ENCODE results near the gene PTGES. TPM values are rescaled to one million over a fixed set of nuclear protein-coding genes. Genes with fewer than 3 reads are reported as not detected.
A peak's percentile ranks its signal among the peaks of the same experiment; 100 is the strongest.

The PTGES gene
- total RNA-seq, 1 donor from 2014 or later = 2.1 TPM

GRCh38 chr9:129737479-129738274 is 15.2 kb downstream of the PTGES start:
- Histone ChIP-seq H3K4me1 (peaks cover 4% of the 10 kb centered on the region), H3K27me3 (peaks cover 8% of the 10 kb centered on the region), H3K4me3 (peak overlapping the region; percentile 61), H3K36me3 (no peaks in the 10 kb centered on the region), H3K9me3 (no peaks in the 10 kb centered on the region), H3K27ac (peak overlapping the region; percentile 79)
- TF ChIP-seq CTCF (IDR thresholded peaks at IDR 0.05) = peak; percentile 99
- intact Hi-C loops (cut with DNase I) = loop anchor here (5.0 to 10.0 kb wide), 2 partner anchors 50 to 93 kb away; partner anchors contain the start of gene ASB6
- ATAC-seq (peak; percentile 97), DNase-seq (peak; percentile 92)

- intact Hi-C loops (cut with DNase I) = loop anchor here (5.0 to 10.0 kb wide), 2 partner anchors 51 to 92 kb away; partner anchors contain the start of gene ASB6
- ATAC-seq (no peak), DNase-seq (no peak)
- Histone ChIP-seq H3K27me3 (peaks cover 15% of the 10 kb centered on the region), H3K4me3 (no peak overlapping the region), H3K36me3 (no peaks in the 10 kb centered on the region), H3K9me3 (no peaks in the 10 kb centered on the region), H3K27ac (no peak overlapping the region), H3K4me1 (peaks cover 4% of the 10 kb centered on the region)
- TF ChIP-seq CTCF (IDR thresholded peaks at IDR 0.05) = no peak
Observed at GRCh38 chr9:129736334-129736733, 16.5 kb downstream of the PTGES start.

GRCh38 chr9:129735546-129735945 is 17.3 kb downstream of the PTGES start:
- Histone ChIP-seq H3K9me3 (no peaks in the 10 kb centered on the region), H3K27me3 (peaks cover 23% of the 10 kb centered on the region), H3K36me3 (no peaks in the 10 kb centered on the region), H3K4me3 (no peak overlapping the region), H3K27ac (no peak overlapping the region), H3K4me1 (peaks cover 4% of the 10 kb centered on the region)
- ATAC-seq (no peak), DNase-seq (no peak)
- intact Hi-C loops (cut with DNase I) = loop anchor here (5.0 to 10.0 kb wide), 2 partner anchors 52 to 91 kb away; partner anchors contain the start of gene ASB6
- no peak for TF ChIP-seq CTCF (IDR thresholded peaks at IDR 0.05)

GRCh38 chr9:129733632-129733953 is 19.2 kb downstream of the PTGES start:
- intact Hi-C loops (cut with DNase I) = loop anchor here (10.0 kb wide), 1 partner anchor 89 kb away; the partner anchor contains the start of gene ASB6
- Histone ChIP-seq H3K27ac (no peak overlapping the region), H3K4me1 (peaks cover 4% of the 10 kb centered on the region), H3K4me3 (no peak overlapping the region), H3K9me3 (no peaks in the 10 kb centered on the region), H3K27me3 (peaks cover 29% of the 10 kb centered on the region), H3K36me3 (no peaks in the 10 kb centered on the region)
- ATAC-seq (no peak), DNase-seq (no peak)
- TF ChIP-seq CTCF (IDR thresholded peaks at IDR 0.05) = no peak

GRCh38 chr9:129732946-129733631 is 19.8 kb downstream of the PTGES start:
- Histone ChIP-seq H3K27ac (no peak overlapping the region), H3K9me3 (no peaks in the 10 kb centered on the region), H3K4me3 (no peak overlapping the region), H3K36me3 (no peaks in the 10 kb centered on the region), H3K4me1 (peaks cover 4% of the 10 kb centered on the region), H3K27me3 (peaks cover 29% of the 10 kb centered on the region)
- no peak for DNase-seq
- TF ChIP-seq CTCF (IDR thresholded peaks at IDR 0.05) = no peak
- intact Hi-C loops (cut with DNase I) = loop anchor here (10.0 kb wide), 1 partner anchor 88 kb away; the partner anchor contains the start of gene ASB6
- ATAC-seq = no peak
